ENCODE data around the gene CD63. TPM values are rescaled to one million over a fixed set of nuclear protein-coding genes. Genes with fewer than 3 reads are reported as not detected.

The CD63 gene
- total RNA-seq, 3 donors from 2014 or later: 540 to 910 (median 777) TPM

GRCh38 chr12:55736076-55736475 lies 7.3 kb upstream of the CD63 start:
- DNase-seq (ENCODE audit: low spot score in 2 of 2): peak in 1 of 2 donors; percentile 40
- TF ChIP-seq POLR2A (IDR thresholded peaks at IDR 0.05): no peak
- intact Hi-C loops (cut with DNase I; ENCODE audit: low total_unique reads): no loop called here
- Histone ChIP-seq H3K4me1 (no peaks in the 10 kb centered on the region), H3K27ac (no peak overlapping the region), H3K9me3 (no peaks in the 10 kb centered on the region), H3K4me3 (no peak overlapping the region), H3K36me3 (no peaks in the 10 kb centered on the region), H3K27me3 (no peaks in the 10 kb centered on the region)

- Histone ChIP-seq H3K4me1 (peaks cover 0 to 5% of the 10 kb centered on the region in 2 donors), H3K27me3 (no peaks in the 10 kb centered on the region), H3K36me3 (no peaks in the 10 kb centered on the region), H3K9me3 (no peaks in the 10 kb centered on the region), H3K27ac (no peak overlapping the region), H3K4me3 (no peak overlapping the region)
- no peak for DNase-seq (ENCODE audit: low spot score in 2 of 2)
- TF ChIP-seq POLR2AphosphoS5 (IDR thresholded peaks at IDR 0.05) (no peak), POLR2A (IDR thresholded peaks at IDR 0.05) (no peak)
- intact Hi-C loops (cut with DNase I; ENCODE audit: low total_unique reads): no loop called here
Measured at GRCh38 chr12:55734595-55734994, 5.8 kb upstream of the CD63 start.

DNA sequence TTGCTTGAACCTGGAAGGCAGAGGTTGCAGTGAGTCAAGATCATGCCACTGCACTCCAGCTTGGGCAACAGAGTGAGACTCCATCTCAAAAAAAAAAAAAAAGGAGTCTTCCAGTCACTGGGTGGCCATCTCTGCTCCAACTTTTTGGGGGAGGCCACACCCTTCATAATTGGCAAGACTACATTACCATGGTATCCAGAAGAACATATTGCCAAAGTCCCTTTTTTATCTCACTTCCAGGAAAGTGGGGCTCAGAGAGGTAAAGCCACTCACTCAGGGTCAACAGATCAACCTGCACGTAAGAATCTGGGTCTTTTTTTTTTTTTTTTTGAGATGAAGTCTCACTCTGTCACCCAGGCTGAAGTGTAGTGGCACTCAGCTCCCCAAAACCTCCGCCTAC lies 5.0 kb upstream of the CD63 start:
- no peak for DNase-seq (ENCODE audit: low spot score in 2 of 2)
- H3K27me3 ChIP-seq: no peaks in the 10 kb centered on the region
- intact Hi-C loops (cut with DNase I; ENCODE audit: low total_unique reads): no loop called here
- no peak overlapping the region for H3K4me3 ChIP-seq
- no peaks in the 10 kb centered on the region for H3K36me3 ChIP-seq
- no peak overlapping the region for H3K27ac ChIP-seq
- H3K9me3 ChIP-seq: no peaks in the 10 kb centered on the region
- H3K4me1 ChIP-seq: peaks cover 0 to 5% of the 10 kb centered on the region in 2 donors
- no peak for TF ChIP-seq POLR2A (IDR thresholded peaks at IDR 0.05)
- TF ChIP-seq POLR2AphosphoS5 (IDR thresholded peaks at IDR 0.05): no peak
- TF ChIP-seq, protein P1, sequence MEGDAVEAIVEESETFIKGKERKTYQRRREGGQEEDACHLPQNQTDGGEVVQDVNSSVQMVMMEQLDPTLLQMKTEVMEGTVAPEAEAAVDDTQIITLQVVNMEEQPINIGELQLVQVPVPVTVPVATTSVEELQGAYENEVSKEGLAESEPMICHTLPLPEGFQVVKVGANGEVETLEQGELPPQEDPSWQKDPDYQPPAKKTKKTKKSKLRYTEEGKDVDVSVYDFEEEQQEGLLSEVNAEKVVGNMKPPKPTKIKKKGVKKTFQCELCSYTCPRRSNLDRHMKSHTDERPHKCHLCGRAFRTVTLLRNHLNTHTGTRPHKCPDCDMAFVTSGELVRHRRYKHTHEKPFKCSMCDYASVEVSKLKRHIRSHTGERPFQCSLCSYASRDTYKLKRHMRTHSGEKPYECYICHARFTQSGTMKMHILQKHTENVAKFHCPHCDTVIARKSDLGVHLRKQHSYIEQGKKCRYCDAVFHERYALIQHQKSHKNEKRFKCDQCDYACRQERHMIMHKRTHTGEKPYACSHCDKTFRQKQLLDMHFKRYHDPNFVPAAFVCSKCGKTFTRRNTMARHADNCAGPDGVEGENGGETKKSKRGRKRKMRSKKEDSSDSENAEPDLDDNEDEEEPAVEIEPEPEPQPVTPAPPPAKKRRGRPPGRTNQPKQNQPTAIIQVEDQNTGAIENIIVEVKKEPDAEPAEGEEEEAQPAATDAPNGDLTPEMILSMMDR (IDR thresholded peaks at IDR 0.05): no peak

DNA sequence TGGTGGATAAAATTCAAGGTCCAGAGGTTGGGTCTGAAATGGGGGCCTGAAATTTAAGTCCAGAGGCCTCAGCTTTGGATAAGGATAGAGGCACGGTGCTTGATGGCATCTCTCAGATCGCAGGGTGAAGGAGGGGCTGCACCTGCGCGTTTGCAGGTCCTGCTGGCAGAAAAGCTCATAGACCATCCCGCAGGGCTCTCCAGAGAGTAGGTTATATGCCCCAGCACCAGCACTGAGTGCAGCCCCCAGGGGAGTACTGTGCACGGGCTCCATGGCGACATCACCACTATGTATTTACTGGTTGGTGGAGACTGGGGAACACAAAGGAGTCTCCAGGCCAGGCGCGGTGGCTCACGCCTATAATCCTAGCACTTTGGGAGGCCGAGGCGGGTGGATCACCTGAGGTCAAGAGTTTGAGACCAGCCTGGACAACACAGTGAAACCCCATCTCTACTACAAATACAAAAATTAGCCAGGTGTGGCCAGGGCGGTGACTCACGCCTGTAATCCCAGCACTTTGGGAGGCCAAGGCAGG lies 4.3 kb upstream of the CD63 start:
- Histone ChIP-seq H3K27me3 (no peaks in the 10 kb centered on the region), H3K9me3 (no peaks in the 10 kb centered on the region), H3K4me3 (no peak overlapping the region), H3K36me3 (no peaks in the 10 kb centered on the region), H3K27ac (no peak overlapping the region), H3K4me1 (peaks cover 0 to 5% of the 10 kb centered on the region in 2 donors)
- no peak for DNase-seq (ENCODE audit: low spot score in 2 of 2)
- intact Hi-C loops (cut with DNase I; ENCODE audit: low total_unique reads): no loop called here
- TF ChIP-seq, protein P1 (IDR thresholded peaks at IDR 0.05): no peak
- no peak for TF ChIP-seq POLR2AphosphoS5 (IDR thresholded peaks at IDR 0.05)
- TF ChIP-seq POLR2A (IDR thresholded peaks at IDR 0.05): no peak

DNA sequence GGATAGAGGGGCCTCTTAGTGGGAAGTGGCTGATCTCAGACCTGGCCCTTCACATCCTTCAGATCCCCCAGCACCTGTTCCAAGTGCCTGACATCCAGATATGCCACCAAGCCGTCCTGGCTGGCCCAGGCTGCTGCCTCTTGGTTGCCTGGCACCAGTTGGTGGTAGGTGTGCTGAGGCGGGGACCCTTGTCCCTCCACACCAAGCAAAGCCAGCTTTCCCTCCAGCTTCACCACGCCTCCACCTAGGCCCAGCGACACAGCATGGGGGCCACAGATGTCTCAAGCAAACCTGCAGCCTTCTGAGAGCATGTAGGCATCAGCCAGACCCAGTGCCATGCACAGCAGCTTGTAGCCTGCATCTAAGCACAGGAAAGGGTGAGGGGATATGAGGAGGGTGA lies 3.5 kb upstream of the CD63 start:
- H3K36me3 ChIP-seq: no peaks in the 10 kb centered on the region
- H3K27ac ChIP-seq: no peak overlapping the region
- no peak overlapping the region for H3K4me3 ChIP-seq
- TF ChIP-seq, protein P1 (IDR thresholded peaks at IDR 0.05): no peak
- no peak for TF ChIP-seq POLR2AphosphoS5 (IDR thresholded peaks at IDR 0.05)
- TF ChIP-seq POLR2A (IDR thresholded peaks at IDR 0.05): no peak
- no peaks in the 10 kb centered on the region for H3K27me3 ChIP-seq
- peaks cover 5 to 7% of the 10 kb centered on the region in 2 donors for H3K4me1 ChIP-seq
- no peak for DNase-seq (ENCODE audit: low spot score in 2 of 2)
- intact Hi-C loops (cut with DNase I; ENCODE audit: low total_unique reads): no loop called here
- H3K9me3 ChIP-seq: no peaks in the 10 kb centered on the region

DNA sequence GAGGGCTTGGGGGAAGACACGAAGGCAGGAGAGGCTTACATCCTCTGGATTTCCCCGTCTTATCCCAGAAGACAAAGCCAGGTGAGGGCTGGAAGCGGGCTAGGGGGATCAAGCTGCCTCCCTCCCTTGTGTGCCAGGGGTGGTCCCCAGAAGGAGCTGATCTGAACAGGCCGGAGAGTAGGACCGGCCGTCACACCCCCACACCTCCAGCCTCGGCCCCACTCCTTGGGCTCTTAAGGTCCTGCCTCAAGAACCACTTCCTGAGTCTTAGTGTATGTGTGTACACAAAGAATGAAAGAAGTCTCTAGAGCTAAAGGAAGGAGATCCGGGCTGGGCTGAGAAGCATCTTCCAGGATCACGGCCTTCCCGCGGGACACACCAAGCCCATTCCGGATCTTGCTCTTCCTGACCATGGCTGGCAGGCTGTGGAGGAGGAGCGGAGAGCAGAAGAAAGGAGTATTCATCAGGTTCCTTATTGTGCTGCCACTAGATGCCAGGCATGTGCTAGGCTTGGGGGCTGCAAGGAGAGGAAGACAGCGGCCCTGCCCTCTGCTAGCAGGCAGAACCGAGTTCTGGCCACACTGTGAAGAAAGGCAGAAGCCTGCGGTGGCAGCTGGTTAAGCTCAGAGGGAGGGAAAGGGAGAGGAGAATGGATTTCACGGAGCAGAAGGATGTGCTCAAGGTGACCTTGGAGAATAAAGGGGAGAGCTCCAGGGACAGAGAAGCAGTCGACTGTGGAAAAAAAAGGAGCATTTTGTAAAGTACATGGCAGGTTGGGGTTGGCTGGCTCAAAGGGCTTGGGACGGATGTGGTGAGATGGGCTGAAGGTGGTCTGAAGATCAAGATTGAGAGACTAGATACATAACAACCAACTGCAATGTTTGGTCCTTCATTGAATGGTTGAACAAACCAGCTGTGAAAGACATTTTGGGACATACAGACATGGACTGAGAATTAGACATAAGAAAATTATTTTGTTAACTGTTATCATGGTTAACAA lies 1.3 kb upstream of the CD63 start:
- Histone ChIP-seq H3K36me3 (no peaks in the 10 kb centered on the region), H3K4me3 (peak overlapping the region; percentile 75 to 89 (median 87)), H3K27ac (peak overlapping the region; percentile 96 to 98), H3K27me3 (no peaks in the 10 kb centered on the region), H3K4me1 (peaks cover 9 to 13% of the 10 kb centered on the region in 2 donors), H3K9me3 (no peaks in the 10 kb centered on the region)
- DNase-seq (ENCODE audit: low spot score in 2 of 2): peak; percentile 52 to 66
- intact Hi-C loops (cut with DNase I; ENCODE audit: low total_unique reads): no loop called here
- no peak for TF ChIP-seq POLR2A (IDR thresholded peaks at IDR 0.05)
- peak in 1 of 3 donors; percentile 40 for TF ChIP-seq POLR2AphosphoS5 (IDR thresholded peaks at IDR 0.05)

Data from breast epithelium (tissue), 4 donors.